ENCODE results near the gene UBASH3B. TPM values are rescaled to one million over a fixed set of nuclear protein-coding genes. Genes with fewer than 3 reads are reported as not detected.
A peak's percentile ranks its signal among the peaks of the same experiment; 100 is the strongest.
"Not testable (repeated sequence)": the region's sequence is repeated elsewhere in the genome, so short reads cannot be mapped to it uniquely, and the experiment has no call there.

Gene UBASH3B, protein sequence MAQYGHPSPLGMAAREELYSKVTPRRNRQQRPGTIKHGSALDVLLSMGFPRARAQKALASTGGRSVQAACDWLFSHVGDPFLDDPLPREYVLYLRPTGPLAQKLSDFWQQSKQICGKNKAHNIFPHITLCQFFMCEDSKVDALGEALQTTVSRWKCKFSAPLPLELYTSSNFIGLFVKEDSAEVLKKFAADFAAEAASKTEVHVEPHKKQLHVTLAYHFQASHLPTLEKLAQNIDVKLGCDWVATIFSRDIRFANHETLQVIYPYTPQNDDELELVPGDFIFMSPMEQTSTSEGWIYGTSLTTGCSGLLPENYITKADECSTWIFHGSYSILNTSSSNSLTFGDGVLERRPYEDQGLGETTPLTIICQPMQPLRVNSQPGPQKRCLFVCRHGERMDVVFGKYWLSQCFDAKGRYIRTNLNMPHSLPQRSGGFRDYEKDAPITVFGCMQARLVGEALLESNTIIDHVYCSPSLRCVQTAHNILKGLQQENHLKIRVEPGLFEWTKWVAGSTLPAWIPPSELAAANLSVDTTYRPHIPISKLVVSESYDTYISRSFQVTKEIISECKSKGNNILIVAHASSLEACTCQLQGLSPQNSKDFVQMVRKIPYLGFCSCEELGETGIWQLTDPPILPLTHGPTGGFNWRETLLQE
- 9.4 and 16.4 TPM in 2 replicates for total RNA-seq (2014; rRNA removed; shearing (Covaris generic); ENCODE audit: low replicate concordance)

DNA sequence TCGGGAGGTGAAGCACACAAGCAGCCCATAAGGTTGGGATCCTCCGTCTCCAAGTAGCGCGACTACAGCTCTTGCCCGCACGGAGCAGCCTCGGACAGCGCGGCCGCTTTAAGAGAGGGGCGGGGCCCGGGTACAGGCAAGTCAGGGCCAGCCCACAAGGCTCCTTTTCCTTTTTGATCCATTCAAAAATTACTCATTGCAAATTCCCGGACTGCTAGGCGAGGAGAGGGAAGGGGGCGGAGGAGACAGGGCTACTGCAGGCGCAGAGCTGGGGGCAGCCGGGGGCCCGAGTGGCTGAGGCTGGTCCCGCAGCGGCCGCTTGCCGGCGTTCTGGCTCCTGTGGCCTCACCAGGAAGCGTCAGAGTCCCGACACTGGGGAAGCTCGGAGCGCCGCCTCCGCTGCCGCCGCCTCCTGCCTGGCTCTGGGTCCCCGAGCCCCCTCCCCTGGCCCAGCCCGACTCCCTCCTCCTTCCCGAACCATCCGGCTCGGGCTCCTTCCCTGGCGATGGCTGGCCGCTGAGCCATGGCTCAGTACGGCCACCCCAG, at the start of gene UBASH3B:
TSS of gene UBASH3B (plus strand) at position 196 of the 546 bp plus-strand sequence. CDS start at position 524, 328 bp downstream.
- Histone ChIP-seq H3K9me3 (no peaks in the 10 kb centered on the region), H3K36me3 (peaks cover 13% of the 10 kb centered on the region), H3K4me3 (peak within 1 kb of the TSS; percentile 66), H3K27me3 (no peaks in the 10 kb centered on the region)
- DNase-seq = peak; percentile 89

- H3K4me3 ChIP-seq, H3K27me3 ChIP-seq, H3K36me3 ChIP-seq, DNase-seq, H3K9me3 ChIP-seq: not testable (repeated sequence)
Observed at GRCh38 chr11:122607162-122607561, 48.4 kb upstream of the UBASH3B start.

DNA sequence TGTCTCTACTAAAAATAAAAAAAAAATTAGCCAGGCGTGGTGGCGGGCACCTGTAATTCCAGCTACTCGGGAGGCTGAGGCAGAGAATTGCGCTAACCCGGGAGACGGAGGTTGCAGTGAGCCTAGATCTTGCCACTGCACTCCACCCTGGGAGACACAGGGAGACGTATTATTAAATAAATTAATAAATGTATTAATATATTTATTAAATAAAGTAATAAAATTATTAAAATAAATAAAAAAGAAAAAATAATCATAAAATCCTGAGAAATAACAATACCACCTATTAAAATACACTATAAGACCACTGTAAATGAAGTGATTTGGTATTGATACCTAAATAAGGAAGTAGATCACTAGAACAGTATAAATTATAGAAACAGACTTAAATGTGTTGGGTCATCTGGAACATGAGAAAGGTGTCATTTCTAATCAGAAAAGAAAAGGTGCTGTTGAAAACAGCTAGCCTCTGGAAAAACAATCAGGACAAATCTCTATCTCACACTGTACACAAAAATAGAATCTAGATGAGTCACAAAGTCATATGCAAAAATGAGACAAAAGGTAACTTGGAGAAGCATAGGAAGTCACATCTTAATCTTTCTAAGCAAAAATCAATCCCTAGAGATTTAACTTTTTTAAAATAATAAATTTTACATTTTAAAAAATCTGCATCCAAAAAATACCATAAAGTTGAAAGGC, 43.2 kb upstream of the UBASH3B start:
- no peaks in the 10 kb centered on the region for H3K9me3 ChIP-seq
- H3K36me3 ChIP-seq = no peaks in the 10 kb centered on the region
- no peak for DNase-seq
- H3K27me3 ChIP-seq = no peaks in the 10 kb centered on the region
- no peak overlapping the region for H3K4me3 ChIP-seq

- Histone ChIP-seq H3K9me3 (no peaks in the 10 kb centered on the region), H3K36me3 (no peaks in the 10 kb centered on the region), H3K27me3 (no peaks in the 10 kb centered on the region), H3K4me3 (no peak overlapping the region)
- DNase-seq = no peak
Observed at GRCh38 chr11:122616718-122617117, 38.8 kb upstream of the UBASH3B start.

DNA sequence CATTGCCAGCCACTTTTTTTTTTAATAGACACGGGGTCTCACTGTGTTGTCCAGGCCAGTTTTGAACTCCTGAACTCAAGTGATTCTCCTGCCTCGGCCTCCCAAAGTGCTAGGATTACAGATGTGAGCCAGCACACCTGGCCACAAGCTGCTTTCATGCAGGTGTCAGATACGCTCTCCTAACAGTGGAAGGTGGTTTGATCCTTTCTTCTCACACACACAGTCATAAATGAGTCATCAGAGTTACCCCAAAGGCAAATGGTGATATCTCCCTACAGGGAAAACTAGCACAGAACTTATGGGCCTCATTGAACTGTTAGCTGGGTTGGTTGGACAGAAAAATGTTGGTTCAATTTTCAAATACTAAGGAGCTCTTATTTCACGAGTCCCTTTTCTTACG, 38.2 kb upstream of the UBASH3B start:
- Histone ChIP-seq H3K9me3 (no peaks in the 10 kb centered on the region), H3K4me3 (no peak overlapping the region), H3K27me3 (no peaks in the 10 kb centered on the region), H3K36me3 (no peaks in the 10 kb centered on the region)
- DNase-seq = no peak

DNA sequence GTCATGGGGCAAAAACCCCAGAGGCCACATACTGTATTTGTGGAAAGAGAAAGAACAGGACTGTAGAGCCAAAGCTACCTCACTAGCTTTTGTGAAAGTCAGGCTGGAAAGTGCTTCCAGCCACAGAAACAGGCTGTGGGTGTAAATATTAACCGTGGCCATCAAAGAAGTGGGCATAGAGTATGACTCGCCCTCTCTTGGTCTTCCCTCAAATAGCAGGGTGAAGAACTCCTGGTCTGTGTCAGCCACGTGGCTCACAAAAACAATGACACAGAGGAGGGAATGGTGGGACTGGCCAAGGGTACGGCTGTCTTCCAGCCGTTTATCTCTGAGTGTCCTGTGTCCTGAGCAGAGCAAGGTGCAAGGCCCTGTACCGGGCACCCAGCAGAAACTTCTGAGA, 37.6 kb upstream of the UBASH3B start:
- Histone ChIP-seq H3K27me3 (no peaks in the 10 kb centered on the region), H3K4me3 (no peak overlapping the region), H3K9me3 (no peaks in the 10 kb centered on the region), H3K36me3 (no peaks in the 10 kb centered on the region)
- DNase-seq = no peak

DNA sequence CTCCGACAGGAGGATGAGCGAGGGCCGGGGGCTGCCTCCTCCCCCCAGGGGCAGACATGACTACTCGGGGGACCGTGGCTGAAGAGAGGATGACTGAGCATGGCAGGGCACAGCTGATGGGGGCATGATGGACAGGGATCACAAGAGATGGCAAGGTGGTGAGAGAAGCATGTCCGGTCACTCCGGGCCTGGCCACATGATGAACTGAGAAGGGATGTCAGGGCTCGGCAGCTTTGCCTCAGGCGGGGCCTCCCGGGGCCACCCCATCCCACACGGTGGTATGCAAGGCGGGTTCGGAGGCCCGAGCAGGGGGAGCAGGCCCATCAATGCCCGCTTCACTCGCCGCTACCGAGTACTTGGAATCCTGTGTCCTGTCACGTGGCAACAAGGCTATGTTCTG, 36.6 kb upstream of the UBASH3B start:
- no peak for DNase-seq
- Histone ChIP-seq H3K27me3 (no peaks in the 10 kb centered on the region), H3K4me3 (no peak overlapping the region), H3K36me3 (no peaks in the 10 kb centered on the region), H3K9me3 (no peaks in the 10 kb centered on the region)

DNA sequence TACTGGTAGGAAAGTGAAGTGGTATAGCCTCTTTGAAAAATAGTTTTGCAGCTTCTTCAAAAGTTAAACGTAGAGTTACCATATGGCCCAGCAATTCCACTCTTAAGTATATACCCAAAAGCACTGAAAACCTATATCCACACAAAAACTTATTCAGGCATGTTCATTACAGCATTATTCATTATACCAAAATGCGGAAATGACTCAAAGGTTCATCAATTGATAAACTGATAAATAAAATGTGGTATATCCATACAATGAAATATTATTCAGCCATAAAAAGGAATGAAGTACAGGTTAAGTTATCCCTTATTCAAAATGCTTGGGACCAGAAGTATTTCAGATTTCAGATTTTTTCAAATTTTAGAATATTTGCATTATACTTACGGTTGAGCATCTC, 35.8 kb upstream of the UBASH3B start:
- no peak for DNase-seq
- Histone ChIP-seq H3K27me3 (no peaks in the 10 kb centered on the region), H3K9me3 (no peaks in the 10 kb centered on the region), H3K4me3 (no peak overlapping the region), H3K36me3 (no peaks in the 10 kb centered on the region)

DNA sequence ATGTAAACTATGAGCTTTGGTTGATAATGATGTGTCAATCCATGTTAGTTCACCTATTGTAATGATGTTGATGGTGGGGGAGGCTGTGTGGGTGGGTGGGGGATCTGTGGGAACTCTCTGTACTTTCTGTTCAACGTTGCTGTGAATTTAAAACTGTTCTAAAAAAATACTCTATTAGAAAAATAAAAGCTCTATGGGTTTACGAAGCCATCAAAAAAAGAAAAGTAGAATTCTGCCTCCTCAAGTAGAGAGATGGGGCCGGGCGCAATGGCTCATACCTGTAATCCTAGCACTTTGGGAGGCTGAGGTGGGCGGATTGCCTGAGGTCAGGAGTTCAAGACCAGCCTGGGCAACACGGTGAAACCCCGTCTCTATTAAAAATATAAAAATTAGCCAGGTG, 30.0 kb upstream of the UBASH3B start:
- not testable (repeated sequence) for H3K9me3 ChIP-seq, H3K27me3 ChIP-seq, H3K36me3 ChIP-seq, DNase-seq, H3K4me3 ChIP-seq

DNA sequence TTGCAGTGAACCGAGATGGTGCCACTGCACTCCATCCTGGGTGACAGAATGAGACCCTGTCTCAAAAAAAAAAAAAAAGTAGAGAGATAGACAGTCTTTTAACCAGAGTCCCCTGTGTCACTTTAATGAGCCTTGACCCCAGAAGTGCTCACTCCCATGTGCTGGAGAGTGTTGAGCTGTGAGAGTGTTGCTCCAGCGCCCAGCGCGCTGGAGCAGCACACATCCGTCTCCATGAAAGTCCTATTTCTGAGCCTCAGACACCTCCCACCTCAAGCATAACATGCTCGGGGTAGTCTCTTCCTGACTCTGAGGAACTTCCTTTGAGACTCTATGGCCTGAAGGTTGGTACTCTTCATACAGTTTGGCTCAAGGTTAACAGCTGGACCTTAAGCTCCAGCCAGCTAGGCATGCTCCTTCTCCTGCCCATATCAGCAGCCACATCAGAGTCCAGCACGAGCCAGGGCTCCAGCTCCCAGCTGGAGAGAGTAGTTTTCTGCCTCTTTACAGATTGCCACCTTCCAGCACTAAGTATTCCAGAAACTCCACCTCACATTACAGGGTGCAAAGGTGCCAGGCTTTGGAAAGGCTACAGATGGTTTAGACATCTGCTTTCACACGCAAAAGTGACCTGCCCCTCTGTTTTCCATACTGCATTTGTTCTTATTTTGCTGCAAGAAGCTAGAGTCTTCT, 29.4 kb upstream of the UBASH3B start:
- DNase-seq = no peak
- no peaks in the 10 kb centered on the region for H3K27me3 ChIP-seq
- H3K4me3 ChIP-seq = no peak overlapping the region
- H3K9me3 ChIP-seq = no peaks in the 10 kb centered on the region
- no peaks in the 10 kb centered on the region for H3K36me3 ChIP-seq

GRCh38 chr11:122627745-122628144, 27.8 kb upstream of the UBASH3B start:
- Histone ChIP-seq H3K9me3 (no peaks in the 10 kb centered on the region), H3K27me3 (no peaks in the 10 kb centered on the region), H3K36me3 (no peaks in the 10 kb centered on the region), H3K4me3 (no peak overlapping the region)
- no peak for DNase-seq

DNA sequence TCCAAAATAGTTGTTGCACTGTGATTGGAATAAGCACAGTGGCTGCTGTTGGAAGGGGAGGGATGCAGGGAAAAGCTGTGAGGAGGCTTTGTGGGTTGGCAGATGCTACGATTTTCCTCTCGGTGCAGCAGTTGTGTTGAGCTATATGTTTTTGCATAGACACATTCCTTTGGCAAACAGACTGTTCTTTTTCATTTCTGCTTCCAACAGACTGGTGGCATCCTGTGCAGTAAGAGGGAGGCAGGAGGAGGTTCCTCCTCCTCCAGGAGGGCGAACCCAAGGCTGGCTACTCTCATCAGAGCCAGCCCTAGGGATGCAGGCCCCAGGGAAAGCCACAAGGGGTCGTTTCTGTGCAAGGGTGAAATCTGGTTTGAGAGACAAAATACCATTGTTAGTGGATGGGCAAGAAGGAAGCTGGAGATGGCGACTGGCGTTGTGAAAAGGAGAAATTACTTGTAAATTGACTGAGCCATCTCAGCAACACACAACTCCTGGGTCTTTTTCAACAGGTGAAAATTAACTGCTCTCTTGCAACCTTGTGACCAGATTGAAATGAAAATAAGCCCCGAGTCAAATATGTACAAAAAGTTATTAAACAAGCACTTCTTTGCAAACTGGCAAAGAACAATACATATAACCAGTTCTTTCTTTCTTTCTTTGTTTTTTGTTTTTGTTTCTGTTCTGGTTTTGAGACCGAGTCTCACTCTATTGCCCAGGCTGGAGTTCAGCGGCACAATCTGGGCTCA, 26.5 kb upstream of the UBASH3B start:
- no peaks in the 10 kb centered on the region for H3K36me3 ChIP-seq
- no peaks in the 10 kb centered on the region for H3K27me3 ChIP-seq
- DNase-seq = peak; percentile 77
- H3K9me3 ChIP-seq = no peaks in the 10 kb centered on the region
- H3K4me3 ChIP-seq = no peak overlapping the region

GRCh38 chr11:122632181-122632824, 23.2 kb upstream of the UBASH3B start:
- peak; percentile 20 for DNase-seq
- Histone ChIP-seq H3K4me3 (no peak overlapping the region), H3K9me3 (no peaks in the 10 kb centered on the region), H3K27me3 (no peaks in the 10 kb centered on the region), H3K36me3 (no peaks in the 10 kb centered on the region)

DNA sequence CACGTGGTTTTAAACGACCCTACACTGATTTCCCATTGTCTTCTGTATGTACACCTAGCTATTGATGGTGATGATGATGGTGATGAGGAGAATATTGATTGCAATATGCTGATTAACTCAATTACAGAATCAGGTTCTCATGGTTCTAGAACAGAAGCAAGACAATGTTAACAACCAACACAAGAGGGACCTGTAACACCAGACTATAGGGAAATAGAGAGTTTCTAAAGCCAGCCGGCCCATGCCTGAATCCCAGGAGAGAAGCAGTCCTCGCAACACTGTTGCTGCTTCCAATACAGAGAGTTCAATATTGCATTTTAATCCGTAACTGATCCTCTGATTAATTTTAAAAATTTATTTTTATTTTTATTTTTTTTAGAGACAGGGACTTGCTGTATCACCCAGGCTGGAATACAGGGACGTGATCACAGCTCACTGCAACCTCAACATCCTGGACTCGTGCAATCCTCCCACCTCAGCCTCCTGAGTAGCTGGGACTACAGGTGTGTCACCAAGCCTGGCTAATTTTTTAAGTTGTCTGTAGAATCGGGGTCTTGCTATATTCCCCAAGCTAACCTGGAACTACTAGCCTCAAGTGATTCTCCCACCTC, 22.2 kb upstream of the UBASH3B start:
- H3K9me3 ChIP-seq = no peaks in the 10 kb centered on the region
- no peak overlapping the region for H3K4me3 ChIP-seq
- H3K27me3 ChIP-seq = no peaks in the 10 kb centered on the region
- no peaks in the 10 kb centered on the region for H3K36me3 ChIP-seq
- peak; percentile 28 for DNase-seq

DNA sequence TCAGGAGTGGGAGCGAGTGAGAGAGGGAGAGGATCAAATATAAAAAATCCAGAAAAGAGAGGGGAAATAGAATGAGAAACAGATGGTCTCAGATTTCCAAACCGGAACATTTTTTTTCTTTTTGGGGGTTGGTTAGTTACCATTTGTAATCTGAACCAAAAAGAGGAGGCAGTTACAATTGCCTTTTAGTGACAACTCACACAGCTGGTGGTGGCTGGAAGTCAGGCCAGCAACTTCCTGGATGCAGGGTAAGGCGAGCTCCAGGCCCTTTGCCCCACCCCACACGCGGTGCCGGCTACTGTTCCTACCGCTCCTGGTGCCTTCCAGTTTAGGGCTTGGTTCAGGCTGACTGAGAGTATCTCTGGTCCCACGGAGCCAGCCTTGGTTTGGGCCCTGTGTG, 21.0 kb upstream of the UBASH3B start:
- Histone ChIP-seq H3K9me3 (no peaks in the 10 kb centered on the region), H3K4me3 (no peak overlapping the region), H3K27me3 (no peaks in the 10 kb centered on the region), H3K36me3 (no peaks in the 10 kb centered on the region)
- peak; percentile 69 for DNase-seq
